Gastrocnemius medialis (tissue), 4 donors: ENCODE measurements around the gene CHST5. TPM values are rescaled to one million over a fixed set of nuclear protein-coding genes. Genes with fewer than 3 reads are reported as not detected.
A peak's percentile ranks its signal among the peaks of the same experiment; 100 is the strongest.
"Not testable (repeated sequence)": the region's sequence is repeated elsewhere in the genome, so short reads cannot be mapped to it uniquely, and the experiment has no call there.

Experiments used
- ATAC-seq, 2 donors: fragments of 150-250 bp; one replicate each; pipeline ENCODE4 v1.9.1; 2016
- DNase-seq, 2 donors: peaks; one replicate each; pipeline ENCODE4 v3.0.0-alpha.2; 2019
- H3K27ac ChIP-seq, 4 donors: fragments of 200-600 bp; sonication (generic); 1 replicate in 1 of 4; 2 replicates in 3 of 4; pipeline ENCODE4 v1.5.1; 2016 to 2018; ENCODE audit warnings: mild to moderate bottlenecking in 2 of 4, moderate library complexity in 1 of 4
- H3K27me3 ChIP-seq, 3 donors: fragments of 200-600 bp; sonication (generic) in 2 of 3; 1 replicate in 1 of 3; 2 replicates in 2 of 3; pipeline versions ENCODE4 v1.5.1 to v1.6.0; 2016 to 2019; ENCODE audit warnings: mild to moderate bottlenecking in 1 of 3, moderate library complexity in 1 of 3
- H3K36me3 ChIP-seq, 2 donors: fragments of 200-600 bp; sonication (generic) in 1 of 2; one replicate each; pipeline ENCODE4 v1.5.1; 2017 to 2018
- H3K4me1 ChIP-seq, 2 donors: fragments of 200-600 bp; sonication (generic) in 1 of 2; one replicate each; pipeline ENCODE4 v1.5.1; 2016 to 2017; ENCODE audit warnings: mild to moderate bottlenecking in 2 of 2
- H3K4me3 ChIP-seq, 4 donors: fragments of 200-600 bp; sonication (generic) in 3 of 4; 1 replicate in 1 of 4; 2 replicates in 3 of 4; pipeline ENCODE4 v1.5.1; 2016 to 2019; ENCODE audit warnings: mild to moderate bottlenecking in 2 of 4
- H3K9me3 ChIP-seq, 3 donors: fragments of 200-600 bp; sonication (generic) in 2 of 3; 1 replicate in 1 of 3; 2 replicates in 2 of 3; pipeline ENCODE4 v1.5.1; 2016 to 2019
- POLR2A ChIP-seq, 2 donors: fragments of 450-650 bp; IDR thresholded peaks; one replicate each; pipeline ENCODE4 v1.6.1; 2017; ENCODE audit warnings: antibody characterized with exemption in 2 of 2, mild to moderate bottlenecking in 2 of 2, moderate library complexity in 2 of 2
- in situ Hi-C, 4 donors: fragments of 200-750 bp; cut with MboI; loops; one replicate each; pipeline versions ENCODE4 v1.15.0 to v1.8.0; 2017; ENCODE audit warnings: low sequenced_read_pairs in 4 of 4
- intact Hi-C: fragments of 100-400 bp; cut with DNase I; formaldehyde crosslinking; loops from one replicate; pipeline ENCODE4 v1.15.1; 2023; ENCODE audit warnings: low total_unique reads
- total RNA-seq, 4 donors: library from RNA; depleted of rRNA; stranded (reverse); fragments of >200 nt; gene quantifications; one replicate each; pipeline versions ENCODE4 v1.1.0 to v1.2.3, GENCODE V29; 2016
- TF ChIP-seq, protein P1 (sequence below), 5 experiments: fragments of 450-650 bp in 3 of 5; fragments of 200-600 bp in 2 of 5; sonication (generic) in 2 of 5; IDR thresholded peaks in 4 of 5; conservative IDR thresholded peaks in 1 of 5; 1 replicate in 4 of 5; 2 replicates in 1 of 5; pipeline ENCODE4 v1.5.1; 2016 to 2019; ENCODE audit warnings: antibody characterized with exemption in 5 of 5, mild to moderate bottlenecking in 3 of 5, moderate library complexity in 3 of 5

The CHST5 gene
- total RNA-seq, 4 donors from 2014 or later = 0.12 TPM; not detected in 3

DNA sequence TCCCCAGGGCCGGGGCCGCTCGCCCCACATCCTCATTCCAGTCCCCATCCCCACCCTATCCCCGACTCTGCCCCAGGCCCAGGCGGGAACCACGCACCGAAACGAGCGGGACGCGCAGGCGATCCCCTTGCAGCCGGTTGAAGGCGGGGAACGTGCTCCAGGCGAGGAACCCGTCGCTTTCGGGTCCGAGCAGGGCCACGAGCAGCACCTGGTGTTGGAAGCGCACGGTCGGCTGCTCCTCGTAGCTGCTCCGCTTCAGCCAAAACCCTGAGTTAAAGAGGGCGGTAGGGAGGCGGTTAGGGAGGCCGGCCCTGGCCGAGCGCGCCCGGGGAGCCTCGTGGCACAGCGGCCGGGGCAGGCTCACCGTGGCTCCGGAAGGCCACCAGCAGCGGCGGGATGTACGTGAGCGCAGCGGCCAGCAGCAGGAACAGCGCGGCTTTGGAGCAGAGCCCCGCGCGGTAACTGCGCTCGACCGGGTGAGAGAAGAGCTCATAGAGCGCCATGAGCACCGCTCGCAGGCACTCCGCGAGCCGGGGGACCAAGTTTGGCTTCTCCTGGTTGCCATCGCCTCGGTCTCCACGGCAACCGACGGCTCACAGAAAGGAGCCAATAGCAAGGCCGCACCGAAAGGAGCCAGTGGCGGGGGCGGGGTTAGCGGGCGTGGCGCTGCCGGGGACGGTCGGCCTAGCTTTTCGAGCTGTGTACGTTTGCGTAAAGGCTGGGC, 20.0 kb upstream of the CHST5 start, which contains the start of gene TMEM231:
Gene TMEM231 (minus strand): TSS at position 546 of the 724 bp plus-strand sequence. CDS start 43 bp downstream, at position 503.
- intact Hi-C loops = loop anchor here (2.0 to 10.0 kb wide), 3 partner anchors 39 to 411 kb away; partner anchors contain the start of genes ADAT1 and ZFP1
- Histone ChIP-seq H3K4me3 (peak within 1 kb of the TSS; percentile 76 to 84 (median 82)), H3K9me3 (no peaks in the 10 kb centered on the region), H3K27me3 (no peaks in the 10 kb centered on the region), H3K4me1 (peaks cover 8 to 14% of the 10 kb centered on the region in 2 donors), H3K36me3 (no peaks in the 10 kb centered on the region), H3K27ac (peak within 1 kb of the TSS; percentile 76 to 87 (median 82))
- peak; percentile 93 for ATAC-seq
- DNase-seq = peak; percentile 95
- in situ Hi-C loops = no loop called here
- TF ChIP-seq, protein P1, sequence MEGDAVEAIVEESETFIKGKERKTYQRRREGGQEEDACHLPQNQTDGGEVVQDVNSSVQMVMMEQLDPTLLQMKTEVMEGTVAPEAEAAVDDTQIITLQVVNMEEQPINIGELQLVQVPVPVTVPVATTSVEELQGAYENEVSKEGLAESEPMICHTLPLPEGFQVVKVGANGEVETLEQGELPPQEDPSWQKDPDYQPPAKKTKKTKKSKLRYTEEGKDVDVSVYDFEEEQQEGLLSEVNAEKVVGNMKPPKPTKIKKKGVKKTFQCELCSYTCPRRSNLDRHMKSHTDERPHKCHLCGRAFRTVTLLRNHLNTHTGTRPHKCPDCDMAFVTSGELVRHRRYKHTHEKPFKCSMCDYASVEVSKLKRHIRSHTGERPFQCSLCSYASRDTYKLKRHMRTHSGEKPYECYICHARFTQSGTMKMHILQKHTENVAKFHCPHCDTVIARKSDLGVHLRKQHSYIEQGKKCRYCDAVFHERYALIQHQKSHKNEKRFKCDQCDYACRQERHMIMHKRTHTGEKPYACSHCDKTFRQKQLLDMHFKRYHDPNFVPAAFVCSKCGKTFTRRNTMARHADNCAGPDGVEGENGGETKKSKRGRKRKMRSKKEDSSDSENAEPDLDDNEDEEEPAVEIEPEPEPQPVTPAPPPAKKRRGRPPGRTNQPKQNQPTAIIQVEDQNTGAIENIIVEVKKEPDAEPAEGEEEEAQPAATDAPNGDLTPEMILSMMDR (IDR thresholded peaks at IDR 0.05 in 4 of 5, conservative IDR thresholded peaks at IDR 0.05 in 1 of 5) = no peak
- TF ChIP-seq POLR2A (IDR thresholded peaks at IDR 0.05) = peak; percentile 39 to 52

DNA sequence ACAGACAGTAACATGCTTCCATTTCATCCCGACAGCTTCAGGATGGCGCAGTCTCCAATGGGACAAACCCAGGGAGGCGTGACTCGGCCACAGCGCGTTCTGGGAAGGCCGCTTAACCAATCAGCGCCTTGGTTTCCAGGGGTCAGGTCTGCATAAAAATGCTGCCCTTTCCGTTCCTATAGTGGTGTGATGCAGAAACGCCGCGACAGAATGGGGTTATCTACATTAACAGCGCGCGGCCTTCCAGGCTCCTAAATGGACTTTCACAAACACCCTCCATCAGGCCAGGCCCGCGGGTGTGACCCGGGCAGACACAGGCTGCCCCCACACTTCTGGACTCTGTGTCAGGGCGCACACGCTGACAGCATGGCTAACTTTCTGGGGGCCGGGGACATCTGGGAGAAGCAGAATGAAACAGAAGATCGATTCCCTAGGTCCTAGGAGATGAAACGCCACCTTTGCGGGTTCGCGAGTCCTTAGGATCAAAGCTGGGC, 19.4 kb upstream of the CHST5 start:
- intact Hi-C loops = loop anchor here (5.0 to 10.0 kb wide), 2 partner anchors 38 to 410 kb away; partner anchors contain the start of gene ZFP1
- Histone ChIP-seq H3K9me3 (no peaks in the 10 kb centered on the region), H3K27me3 (no peaks in the 10 kb centered on the region), H3K36me3 (no peaks in the 10 kb centered on the region), H3K4me1 (peaks cover 8 to 14% of the 10 kb centered on the region in 2 donors), H3K4me3 (peak overlapping the region; percentile 76 to 84 (median 82)), H3K27ac (peak overlapping the region; percentile 76 to 87 (median 82))
- TF ChIP-seq POLR2A (IDR thresholded peaks at IDR 0.05) = no peak
- TF ChIP-seq, protein P1 (IDR thresholded peaks at IDR 0.05 in 4 of 5, conservative IDR thresholded peaks at IDR 0.05 in 1 of 5) = no peak
- DNase-seq = peak; percentile 60 to 61
- ATAC-seq = peak; percentile 56 to 81
- in situ Hi-C loops = no loop called here

DNA sequence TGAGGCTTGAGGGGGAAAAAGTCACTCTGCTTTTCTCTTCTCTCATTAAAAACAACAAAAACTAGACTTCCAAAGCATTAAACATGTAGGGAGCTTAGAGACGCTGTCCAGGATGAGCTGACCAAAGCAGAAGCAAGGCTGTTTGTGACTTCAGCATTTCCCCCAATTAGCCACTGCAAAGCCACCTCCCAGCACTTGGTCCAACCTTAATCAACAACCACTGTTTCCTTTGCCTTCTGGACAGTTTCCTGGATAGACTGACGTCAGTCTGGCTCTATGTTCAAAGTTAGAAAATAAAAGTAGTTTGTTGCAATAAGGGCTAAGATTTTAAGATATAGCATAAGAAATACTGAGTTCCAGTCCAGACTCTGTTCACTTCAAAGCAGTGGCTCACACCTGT, 17.0 kb upstream of the CHST5 start:
- TF ChIP-seq POLR2A (IDR thresholded peaks at IDR 0.05) = no peak
- TF ChIP-seq, protein P1 (IDR thresholded peaks at IDR 0.05 in 4 of 5, conservative IDR thresholded peaks at IDR 0.05 in 1 of 5) = no peak
- peaks cover 8 to 14% of the 10 kb centered on the region in 2 donors for H3K4me1 ChIP-seq
- no peaks in the 10 kb centered on the region for H3K36me3 ChIP-seq
- H3K27me3 ChIP-seq = no peaks in the 10 kb centered on the region
- H3K4me3 ChIP-seq = no peak overlapping the region
- DNase-seq (no peak), ATAC-seq (no peak)
- no peaks in the 10 kb centered on the region for H3K9me3 ChIP-seq
- peak overlapping the region in 3 of 4 donors; percentile 46 to 52 (median 49) for H3K27ac ChIP-seq
- in situ Hi-C loops (no loop called here), intact Hi-C loops (loop anchor here (10.0 kb wide), 1 partner anchor 408 kb away; the partner anchor contains the start of gene ZFP1)

DNA sequence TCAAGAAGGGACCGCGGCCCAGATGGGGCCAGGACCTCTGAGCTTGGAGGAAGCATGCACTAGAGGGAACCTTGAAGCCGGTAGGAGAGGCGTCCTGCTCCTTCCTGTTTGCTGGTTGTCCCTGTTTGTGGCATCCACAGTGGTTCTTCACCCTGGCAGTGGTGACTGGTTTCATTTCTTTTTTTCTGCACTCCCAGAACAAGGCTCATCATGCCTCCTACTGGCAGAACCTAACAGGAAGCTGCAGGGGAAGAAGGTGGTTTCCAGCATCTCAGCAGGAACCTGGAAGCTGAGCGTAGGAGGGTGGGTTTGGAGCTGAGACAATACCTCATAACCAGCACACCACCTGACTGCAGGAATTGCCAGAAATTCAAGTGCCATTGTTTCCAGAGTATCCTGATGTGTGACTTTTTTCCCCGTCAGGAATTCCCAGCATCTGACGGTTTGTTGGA, 14.3 kb upstream of the CHST5 start:
- H3K4me3 ChIP-seq = peak overlapping the region in 1 of 4 donors; percentile 11
- H3K9me3 ChIP-seq = no peaks in the 10 kb centered on the region
- intact Hi-C loops = loop anchor here (10.0 kb wide), 1 partner anchor 405 kb away; the partner anchor contains the start of gene ZFP1
- in situ Hi-C loops = no loop called here
- no peaks in the 10 kb centered on the region for H3K36me3 ChIP-seq
- H3K27ac ChIP-seq = peak overlapping the region in 3 of 4 donors; percentile 56 to 67 (median 67)
- no peak for DNase-seq
- peaks cover 4 to 9% of the 10 kb centered on the region in 2 donors for H3K4me1 ChIP-seq
- peak; percentile 57 to 59 for ATAC-seq
- no peaks in the 10 kb centered on the region for H3K27me3 ChIP-seq
- no peak for TF ChIP-seq POLR2A (IDR thresholded peaks at IDR 0.05)
- TF ChIP-seq, protein P1 (IDR thresholded peaks at IDR 0.05 in 4 of 5, conservative IDR thresholded peaks at IDR 0.05 in 1 of 5) = peak in 3 of 5 experiments; percentile 9 to 37 (median 30)

DNA sequence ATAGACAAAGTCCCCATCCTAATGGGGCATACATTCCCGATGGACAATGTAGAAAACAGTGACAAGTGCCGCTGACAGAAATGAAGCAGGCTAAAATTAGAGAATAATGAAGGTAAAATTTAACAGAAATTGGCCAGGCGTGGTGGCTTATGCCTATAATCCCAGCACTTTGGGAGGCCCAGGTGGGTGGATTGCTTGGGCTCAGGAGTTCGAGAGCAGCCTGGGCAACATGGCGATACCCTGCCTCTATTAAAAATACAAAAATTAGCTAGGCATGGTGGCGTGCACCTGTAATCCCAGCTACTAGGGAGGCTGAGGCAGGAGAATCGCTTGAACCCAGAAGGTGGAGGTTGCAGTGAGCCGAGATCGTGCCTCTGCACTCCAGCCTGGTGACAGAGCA, 12.5 kb upstream of the CHST5 start:
- ATAC-seq, H3K9me3 ChIP-seq, H3K27me3 ChIP-seq, in situ Hi-C loops, H3K36me3 ChIP-seq, H3K27ac ChIP-seq, H3K4me3 ChIP-seq, intact Hi-C loops, H3K4me1 ChIP-seq, DNase-seq: not testable (repeated sequence)
